CD14-positive monocyte (primary cell): ENCODE data around the gene SLCO4A1. TPM values are rescaled to one million over a fixed set of nuclear protein-coding genes. Genes with fewer than 3 reads are reported as not detected.

ENCODE experiments used
- DNase-seq, 3 donors: peaks; one replicate each; pipeline ENCODE4 v3.0.0-alpha.2; 2011 to 2022
- H2AFZ ChIP-seq: 2 replicates; pipeline ENCODE4 v1.6.0; 2012; ENCODE audit warnings: mild to moderate bottlenecking, low read depth, low read length, inconsistent platforms; ENCODE audit not compliant: insufficient read depth, poor library complexity, severe bottlenecking
- H3K27ac ChIP-seq, 2 donors: 1 replicate in 1 of 2; 2 replicates in 1 of 2; pipeline ENCODE4 v1.5.1; 2012 to 2013; ENCODE audit warnings: low read length in 2 of 2, control low read depth in 1 of 2, inconsistent platforms in 1 of 2, low read depth in 1 of 2, mild to moderate bottlenecking in 1 of 2
- H3K27me3 ChIP-seq, 2 donors: one replicate each; pipeline versions ENCODE4 v1.6.0 to v1.6.1; 2011 to 2013; ENCODE audit warnings: low read length in 2 of 2; ENCODE audit not compliant: control insufficient read depth in 2 of 2, insufficient read depth in 2 of 2
- H3K36me3 ChIP-seq, 2 donors: replicated peaks in 1 of 2; 1 replicate in 1 of 2; 2 replicates in 1 of 2; pipeline versions ENCODE4 v1.5.1 to v1.6.1; 2012 to 2013; ENCODE audit warnings: low read length in 2 of 2, control low read depth in 1 of 2, inconsistent platforms in 1 of 2, mild to moderate bottlenecking in 1 of 2; ENCODE audit not compliant: insufficient read depth in 2 of 2, control insufficient read depth in 1 of 2
- H3K4me1 ChIP-seq, 2 donors: 1 replicate in 1 of 2; 2 replicates in 1 of 2; pipeline versions ENCODE4 v1.5.1 to v1.6.1; 2012 to 2013; ENCODE audit warnings: low read length in 2 of 2, control low read depth in 1 of 2, inconsistent platforms in 1 of 2, mild to moderate bottlenecking in 1 of 2, moderate library complexity in 1 of 2; ENCODE audit not compliant: insufficient read depth in 2 of 2, control insufficient read depth in 1 of 2
- H3K4me2 ChIP-seq: replicated peaks from 2 replicates; pipeline ENCODE3; 2012; ENCODE audit warnings: low read length, moderate library complexity, mild to moderate bottlenecking; ENCODE audit not compliant: poor library complexity, severe bottlenecking; ENCODE audit errors: extremely low read depth
- H3K4me3 ChIP-seq, 3 experiments: fragments of 200-600 bp in 1 of 3; sonication (generic) in 1 of 3; replicated peaks in 1 of 3; 1 replicate in 2 of 3; 2 replicates in 1 of 3; pipeline ENCODE4 v1.5.1; 2011 to 2013; ENCODE audit warnings: low read length in 3 of 3, mild to moderate bottlenecking in 3 of 3, control low read depth in 2 of 3, low read depth in 2 of 3, inconsistent platforms in 1 of 3, moderate library complexity in 1 of 3
- H3K79me2 ChIP-seq: 2 replicates; pipeline ENCODE4 v1.6.0; 2012; ENCODE audit warnings: mild to moderate bottlenecking, control low read depth, inconsistent platforms, low read length, moderate library complexity; ENCODE audit not compliant: insufficient read depth
- H3K9ac ChIP-seq: 2 replicates; pipeline ENCODE4 v1.6.0; 2017; ENCODE audit warnings: low read length, mild to moderate bottlenecking; ENCODE audit not compliant: insufficient read depth, poor library complexity, severe bottlenecking
- H3K9me3 ChIP-seq, 2 donors: replicated peaks in 1 of 2; 1 replicate in 1 of 2; 2 replicates in 1 of 2; pipeline versions ENCODE4 v1.5.1 to v1.6.1; 2012 to 2013; ENCODE audit warnings: low read length in 2 of 2, control low read depth in 1 of 2; ENCODE audit not compliant: control insufficient read depth in 1 of 2, insufficient read depth in 1 of 2
- H4K20me1 ChIP-seq: 2 replicates; pipeline ENCODE4 v1.6.0; 2012; ENCODE audit warnings: mild to moderate bottlenecking, low read length, control low read depth, moderate library complexity; ENCODE audit not compliant: insufficient read depth
- H3K27ac Mint-ChIP-seq, 7 donors: one replicate each; pipeline ENCODE4 v1.8.0; 2020; ENCODE audit warnings: mild to moderate bottlenecking in 7 of 7, mixed read lengths in 7 of 7, moderate library complexity in 6 of 7, inconsistent platforms in 2 of 7
- H3K27me3 Mint-ChIP-seq, 3 donors: one replicate each; pipeline ENCODE4 v1.8.0; 2021 to 2022; ENCODE audit warnings: low read depth in 3 of 3, mild to moderate bottlenecking in 3 of 3, mixed read lengths in 3 of 3, moderate library complexity in 3 of 3, inconsistent platforms in 1 of 3
- H3K36me3 Mint-ChIP-seq, 2 donors: one replicate each; pipeline ENCODE4 v1.8.0; 2020; ENCODE audit warnings: mixed read lengths in 2 of 2, inconsistent platforms in 1 of 2, mild to moderate bottlenecking in 1 of 2
- H3K4me1 Mint-ChIP-seq: one replicate; pipeline ENCODE4 v1.8.0; 2020; ENCODE audit warnings: mild to moderate bottlenecking, mixed read lengths
- H3K4me3 Mint-ChIP-seq, 2 donors: one replicate each; pipeline ENCODE4 v1.8.0; 2020; ENCODE audit warnings: mild to moderate bottlenecking in 2 of 2, mixed read lengths in 2 of 2, moderate library complexity in 1 of 2
- H3K9me3 Mint-ChIP-seq, 7 donors: one replicate each; pipeline ENCODE4 v1.8.0; 2020 to 2022; ENCODE audit warnings: mixed read lengths in 7 of 7, mild to moderate bottlenecking in 6 of 7, moderate library complexity in 6 of 7, inconsistent platforms in 2 of 7
- CTCF ChIP-seq: fragments of 200-600 bp; IDR thresholded peaks from one replicate; pipeline ENCODE4 v1.8.0; 2022; ENCODE audit warnings: antibody characterized with exemption, mild to moderate bottlenecking
- WGBS: methylation state at CpG from one replicate; pipeline ENCODE4 v1.1.5; 2013; ENCODE audit warnings: missing lambda C conversion rate; ENCODE audit not compliant: insufficient coverage; 5-methylcytosine and 5-hydroxymethylcytosine counted together
- intact Hi-C, 2 donors: fragments of 100-400 bp; cut with micrococcal nuclease; formaldehyde crosslinking; loops; one replicate each; pipeline versions ENCODE4 v1.15.0 to v1.15.1; 2023
- polyA plus RNA-seq, 3 donors: library from polyadenylated mRNA; depleted of rRNA in 1 of 3; unstranded in 2 of 3; stranded (reverse) in 1 of 3; fragments of 300-500 nt in 2 of 3; fragments of >200 nt in 1 of 3; fragmentation: Illumina TruSeq in 2 of 3; gene quantifications; 1 replicate in 2 of 3; 2 replicates in 1 of 3; pipeline ENCODE4 v1.2.3, GENCODE V29; 2012 to 2021

SLCO4A1 gene
- polyA plus RNA-seq, 3 donors: 0.05 to 0.42 (median 0.26) TPM

GRCh38 chr20:62686869-62687830 lies 44.8 kb downstream of the SLCO4A1 start:
- no peaks in the 10 kb centered on the region for H3K36me3 ChIP-seq
- intact Hi-C loops: loop anchor here in 1 of 2 donors (1.0 kb wide), 1 partner anchor 9 kb away; no protein-coding TSS in a partner anchor
- Mint-ChIP-seq H3K9me3 (peaks cover 0 to 3% (median 0%) of the 10 kb centered on the region in 7 donors), H3K27ac (peak overlapping the region in 4 of 7 donors; percentile 36 to 90 (median 77)), H3K4me1 (peaks cover 44% of the 10 kb centered on the region), H3K36me3 (no peaks in the 10 kb centered on the region), H3K4me3 (no peak overlapping the region), H3K27me3 (peaks cover 4 to 5% (median 4%) of the 10 kb centered on the region in 3 donors)
- peak overlapping the region in 1 of 2 donors; percentile 68 for H3K27ac ChIP-seq
- no peaks in the 10 kb centered on the region for H3K27me3 ChIP-seq
- no peak for TF ChIP-seq CTCF
- no peaks in the 10 kb centered on the region for H3K79me2 ChIP-seq
- H2AFZ ChIP-seq: no peak overlapping the region
- H3K9me3 ChIP-seq: no peaks in the 10 kb centered on the region
- no peak overlapping the region for H3K9ac ChIP-seq
- WGBS: 89% methylated on average over 29 of the region's 37 CpGs
- H3K4me3 ChIP-seq: peak overlapping the region in 1 of 3 experiments; percentile 66
- H4K20me1 ChIP-seq: no peaks in the 10 kb centered on the region
- peaks cover 28 to 47% of the 10 kb centered on the region in 2 donors for H3K4me1 ChIP-seq
- H3K4me2 ChIP-seq: peak overlapping the region; percentile 61
- DNase-seq: no peak

- no peak for DNase-seq
- Histone ChIP-seq H3K4me3 (no peak overlapping the region), H3K27me3 (no peaks in the 10 kb centered on the region), H3K4me1 (peaks cover 32 to 53% of the 10 kb centered on the region in 2 donors), H4K20me1 (no peaks in the 10 kb centered on the region), H3K36me3 (no peaks in the 10 kb centered on the region), H3K79me2 (no peaks in the 10 kb centered on the region), H3K27ac (no peak overlapping the region), H3K9me3 (no peaks in the 10 kb centered on the region), H2AFZ (no peak overlapping the region), H3K9ac (no peak overlapping the region), H3K4me2 (no peak overlapping the region)
- Mint-ChIP-seq H3K36me3 (no peaks in the 10 kb centered on the region), H3K27me3 (peaks cover 7 to 8% (median 8%) of the 10 kb centered on the region in 3 donors), H3K9me3 (peaks cover 0 to 3% (median 0%) of the 10 kb centered on the region in 7 donors), H3K4me3 (no peak overlapping the region), H3K4me1 (peaks cover 48% of the 10 kb centered on the region), H3K27ac (no peak overlapping the region)
- WGBS: 90% methylated on average over 11 of the region's 11 CpGs
- no peak for TF ChIP-seq CTCF
- intact Hi-C loops: no loop called here
Observed at GRCh38 chr20:62688083-62688482, 45.8 kb downstream of the SLCO4A1 start.
